ENCODE data around the gene DGKK. TPM values are rescaled to one million over a fixed set of nuclear protein-coding genes. Genes with fewer than 3 reads are reported as not detected.

Gene DGKK, protein sequence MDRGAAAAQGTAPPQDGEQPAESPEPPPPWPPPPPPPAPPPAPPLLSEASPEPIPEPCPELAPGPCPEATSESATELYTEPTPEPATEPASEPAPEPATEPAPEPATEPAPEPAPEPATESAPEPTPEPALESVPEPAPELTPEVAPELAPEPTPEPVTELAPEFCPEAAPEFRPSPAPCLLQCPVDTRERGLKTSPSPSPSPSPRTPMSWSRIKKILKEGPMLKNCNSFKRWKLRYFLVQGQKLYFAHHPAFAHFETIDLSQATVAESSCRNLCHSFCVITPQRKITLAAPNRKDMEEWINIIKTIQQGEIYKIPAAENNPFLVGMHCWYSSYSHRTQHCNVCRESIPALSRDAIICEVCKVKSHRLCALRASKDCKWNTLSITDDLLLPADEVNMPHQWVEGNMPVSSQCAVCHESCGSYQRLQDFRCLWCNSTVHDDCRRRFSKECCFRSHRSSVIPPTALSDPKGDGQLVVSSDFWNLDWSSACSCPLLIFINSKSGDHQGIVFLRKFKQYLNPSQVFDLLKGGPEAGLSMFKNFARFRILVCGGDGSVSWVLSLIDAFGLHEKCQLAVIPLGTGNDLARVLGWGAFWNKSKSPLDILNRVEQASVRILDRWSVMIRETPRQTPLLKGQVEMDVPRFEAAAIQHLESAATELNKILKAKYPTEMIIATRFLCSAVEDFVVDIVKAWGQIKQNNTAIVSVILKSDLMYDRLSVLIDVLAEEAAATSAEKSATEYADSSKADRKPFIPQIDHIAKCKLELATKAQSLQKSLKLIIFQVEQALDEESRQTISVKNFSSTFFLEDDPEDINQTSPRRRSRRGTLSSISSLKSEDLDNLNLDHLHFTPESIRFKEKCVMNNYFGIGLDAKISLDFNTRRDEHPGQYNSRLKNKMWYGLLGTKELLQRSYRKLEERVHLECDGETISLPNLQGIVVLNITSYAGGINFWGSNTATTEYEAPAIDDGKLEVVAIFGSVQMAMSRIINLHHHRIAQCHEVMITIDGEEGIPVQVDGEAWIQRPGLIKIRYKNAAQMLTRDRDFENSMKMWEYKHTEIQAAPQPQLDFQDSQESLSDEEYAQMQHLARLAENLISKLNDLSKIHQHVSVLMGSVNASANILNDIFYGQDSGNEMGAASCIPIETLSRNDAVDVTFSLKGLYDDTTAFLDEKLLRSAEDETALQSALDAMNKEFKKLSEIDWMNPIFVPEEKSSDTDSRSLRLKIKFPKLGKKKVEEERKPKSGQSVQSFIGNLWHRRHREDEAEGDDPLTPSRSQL
- total RNA-seq (1 to 10 TPM in 1 of 2 donors, not detected in 1; 2.9 TPM), polyA plus RNA-seq (not detected)

DNA sequence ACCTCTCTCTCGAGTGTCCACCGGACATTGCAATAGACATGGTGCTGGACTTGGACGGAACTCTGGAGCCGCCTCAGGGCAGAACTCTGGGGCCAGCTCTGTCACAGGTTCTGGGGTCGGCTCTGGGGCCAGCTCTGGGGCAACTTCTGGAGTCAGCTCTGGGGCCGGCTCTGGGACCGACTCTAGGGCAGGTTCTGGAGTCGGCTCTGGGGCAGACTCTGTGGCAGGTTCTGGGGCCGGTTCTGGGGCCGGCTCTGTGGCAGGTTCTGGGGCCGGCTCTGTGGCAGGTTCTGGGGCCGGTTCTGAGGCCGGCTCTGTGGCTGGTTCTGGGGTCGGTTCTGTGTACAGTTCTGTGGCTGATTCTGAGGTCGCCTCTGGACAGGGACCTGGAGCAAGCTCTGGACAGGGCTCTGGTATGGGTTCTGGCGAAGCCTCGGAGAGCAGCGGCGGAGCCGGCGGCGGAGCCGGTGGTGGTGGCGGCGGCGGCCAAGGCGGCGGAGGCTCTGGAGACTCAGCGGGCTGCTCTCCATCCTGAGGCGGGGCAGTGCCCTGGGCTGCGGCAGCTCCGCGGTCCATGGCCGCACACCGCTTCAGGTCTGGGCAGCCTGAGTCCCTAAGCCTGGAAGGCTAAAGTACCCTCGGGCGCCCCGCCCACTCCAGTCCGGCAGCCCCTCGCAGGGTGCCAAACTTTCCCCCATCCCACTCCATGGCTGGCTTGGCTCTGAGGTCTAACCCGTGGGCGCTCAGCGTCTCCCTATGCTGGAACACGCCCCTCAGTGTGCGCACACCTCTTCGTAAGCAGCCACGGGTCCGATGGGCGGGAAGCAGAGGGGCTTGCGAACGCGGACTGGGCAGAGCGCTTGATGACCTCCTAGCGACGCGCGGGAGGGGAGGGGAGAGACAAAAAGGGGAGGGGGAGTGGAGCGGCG is at the start of gene DGKK:
TSS of gene DGKK (minus strand) at position 723 of the 929 bp plus-strand sequence. CDS start at position 576, 147 bp downstream.
- WGBS = 3% methylated on average over 59 of the region's 59 CpGs
- no peaks in the 10 kb centered on the region for H3K36me3 ChIP-seq (ENCODE audit: control insufficient read depth in 4 of 4, insufficient read depth in 3 of 4, low read depth in 1 of 4, low read length in 3 of 4)
- H3K27me3 ChIP-seq (ENCODE audit: control insufficient read depth in 4 of 4, insufficient read depth in 4 of 4, low read length in 3 of 4) = peaks cover 0 to 22% (median 2%) of the 10 kb centered on the region in 4 donors
- no peak within 1 kb of the TSS for H3K4me3 ChIP-seq (ENCODE audit: low read depth in 1 of 3, low read length in 3 of 3)
- peak; percentile 45 for DNase-seq (ENCODE audit: low spot score)
- H3K4me1 ChIP-seq (ENCODE audit: control insufficient read depth in 4 of 4, insufficient read depth in 4 of 4, low read length in 3 of 4) = peaks cover 0 to 8% (median 3%) of the 10 kb centered on the region in 4 donors
- H3K9me3 ChIP-seq (ENCODE audit: control insufficient read depth in 4 of 4, low read length in 3 of 4) = no peaks in the 10 kb centered on the region
- H3K27ac ChIP-seq (ENCODE audit: low read depth in 1 of 2, low read length in 2 of 2) = no peak within 1 kb of the TSS
- H3K9ac ChIP-seq (ENCODE audit: low read depth in 1 of 2, low read length in 2 of 2) = no peak within 1 kb of the TSS
- TF ChIP-seq FOXA2 (IDR thresholded peaks at IDR 0.05) = no peak
- TF ChIP-seq NR2F2 (IDR thresholded peaks at IDR 0.05) = no peak
- no peak for TF ChIP-seq HNF4G (IDR thresholded peaks at IDR 0.05)
- TF ChIP-seq, protein P1, sequence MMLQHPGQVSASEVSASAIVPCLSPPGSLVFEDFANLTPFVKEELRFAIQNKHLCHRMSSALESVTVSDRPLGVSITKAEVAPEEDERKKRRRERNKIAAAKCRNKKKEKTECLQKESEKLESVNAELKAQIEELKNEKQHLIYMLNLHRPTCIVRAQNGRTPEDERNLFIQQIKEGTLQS (IDR thresholded peaks at IDR 0.05) = no peak
- TF ChIP-seq RXRA (IDR thresholded peaks at IDR 0.05) = no peak
- no peak for TF ChIP-seq JUND (IDR thresholded peaks at IDR 0.05)
- no peak for TF ChIP-seq SP1 (IDR thresholded peaks at IDR 0.05)
- TF ChIP-seq RAD21 (IDR thresholded peaks at IDR 0.05) = no peak
- no peak for TF ChIP-seq EGR1 (IDR thresholded peaks at IDR 0.05; ENCODE audit: low read depth in 2 of 2)

DNA sequence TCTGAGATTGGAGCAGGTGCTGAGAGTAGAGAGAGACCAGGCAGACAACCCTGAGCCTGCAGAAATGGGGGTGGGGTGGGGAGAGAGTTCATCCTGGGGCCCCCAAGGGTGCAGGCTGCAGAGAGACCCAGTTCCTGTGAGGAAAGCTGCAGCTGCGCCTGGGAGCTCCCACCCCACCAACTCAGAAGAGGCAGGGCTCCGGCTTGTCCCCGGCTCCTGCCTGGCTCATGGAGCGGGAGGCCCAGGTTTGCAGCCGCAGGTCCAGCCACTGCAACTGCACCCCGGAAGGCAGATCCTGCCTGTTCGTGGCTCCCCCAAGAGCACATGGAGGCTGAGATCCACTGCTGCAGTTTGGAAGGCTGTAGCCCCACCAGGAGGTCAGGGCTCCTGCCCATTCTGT is 44.2 kb upstream of the DGKK start:
- TF ChIP-seq TAF1 (conservative IDR thresholded peaks at IDR 0.05) (no peak), FOXA2 (IDR thresholded peaks at IDR 0.05) (no peak), EGR1 (IDR thresholded peaks at IDR 0.05; ENCODE audit: low read depth in 2 of 2) (no peak)
- Histone ChIP-seq H3K36me3 (ENCODE audit: control insufficient read depth in 4 of 4, insufficient read depth in 3 of 4, low read depth in 1 of 4, low read length in 3 of 4) (no peaks in the 10 kb centered on the region), H3K27ac (ENCODE audit: low read depth in 1 of 2, low read length in 2 of 2) (no peak overlapping the region), H3K4me3 (ENCODE audit: low read depth in 1 of 3, low read length in 3 of 3) (no peak overlapping the region), H3K4me1 (ENCODE audit: control insufficient read depth in 4 of 4, insufficient read depth in 4 of 4, low read length in 3 of 4) (no peaks in the 10 kb centered on the region), H3K27me3 (ENCODE audit: control insufficient read depth in 4 of 4, insufficient read depth in 4 of 4, low read length in 3 of 4) (no peaks in the 10 kb centered on the region), H3K9ac (ENCODE audit: low read depth in 1 of 2, low read length in 2 of 2) (no peak overlapping the region), H3K9me3 (ENCODE audit: control insufficient read depth in 4 of 4, low read length in 3 of 4) (no peaks in the 10 kb centered on the region)
- 82% methylated on average over 7 of the region's 7 CpGs for WGBS
- no peak for DNase-seq (ENCODE audit: low spot score)

DNA sequence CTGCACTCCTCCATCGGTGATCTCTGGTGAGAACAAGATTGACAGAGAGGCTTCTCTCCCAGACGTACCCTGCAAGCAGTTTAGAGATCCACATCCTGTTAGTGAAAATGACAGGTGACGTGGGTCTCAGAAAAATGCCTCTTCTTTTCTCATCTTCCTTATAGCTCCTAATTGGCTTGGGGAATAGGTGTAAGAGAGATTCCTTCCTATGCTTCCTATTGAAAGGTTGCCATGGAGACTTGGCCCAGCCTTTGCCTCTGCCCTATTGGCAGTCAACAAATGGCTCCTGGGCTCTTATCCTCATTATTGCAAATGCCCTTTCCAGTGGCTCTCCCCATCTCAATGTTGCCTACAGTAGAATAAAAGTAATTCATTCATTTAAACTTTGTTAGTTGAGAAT is 26.5 kb upstream of the DGKK start:
- TF ChIP-seq, protein P2, sequence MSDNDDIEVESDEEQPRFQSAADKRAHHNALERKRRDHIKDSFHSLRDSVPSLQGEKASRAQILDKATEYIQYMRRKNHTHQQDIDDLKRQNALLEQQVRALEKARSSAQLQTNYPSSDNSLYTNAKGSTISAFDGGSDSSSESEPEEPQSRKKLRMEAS (IDR thresholded peaks at IDR 0.05) = no peak
- TF ChIP-seq FOXA2 (IDR thresholded peaks at IDR 0.05) (no peak), RAD21 (IDR thresholded peaks at IDR 0.05) (no peak), RXRA (IDR thresholded peaks at IDR 0.05) (no peak), SP1 (IDR thresholded peaks at IDR 0.05) (no peak), NR2F2 (IDR thresholded peaks at IDR 0.05) (no peak), GABPA (IDR thresholded peaks at IDR 0.05 in 1 of 2, conservative IDR thresholded peaks at IDR 0.05 in 1 of 2) (no peak), HNF4G (IDR thresholded peaks at IDR 0.05) (no peak), HNF4A (conservative IDR thresholded peaks at IDR 0.05) (no peak), EGR1 (IDR thresholded peaks at IDR 0.05; ENCODE audit: low read depth in 2 of 2) (no peak)
- TF ChIP-seq, protein P3, sequence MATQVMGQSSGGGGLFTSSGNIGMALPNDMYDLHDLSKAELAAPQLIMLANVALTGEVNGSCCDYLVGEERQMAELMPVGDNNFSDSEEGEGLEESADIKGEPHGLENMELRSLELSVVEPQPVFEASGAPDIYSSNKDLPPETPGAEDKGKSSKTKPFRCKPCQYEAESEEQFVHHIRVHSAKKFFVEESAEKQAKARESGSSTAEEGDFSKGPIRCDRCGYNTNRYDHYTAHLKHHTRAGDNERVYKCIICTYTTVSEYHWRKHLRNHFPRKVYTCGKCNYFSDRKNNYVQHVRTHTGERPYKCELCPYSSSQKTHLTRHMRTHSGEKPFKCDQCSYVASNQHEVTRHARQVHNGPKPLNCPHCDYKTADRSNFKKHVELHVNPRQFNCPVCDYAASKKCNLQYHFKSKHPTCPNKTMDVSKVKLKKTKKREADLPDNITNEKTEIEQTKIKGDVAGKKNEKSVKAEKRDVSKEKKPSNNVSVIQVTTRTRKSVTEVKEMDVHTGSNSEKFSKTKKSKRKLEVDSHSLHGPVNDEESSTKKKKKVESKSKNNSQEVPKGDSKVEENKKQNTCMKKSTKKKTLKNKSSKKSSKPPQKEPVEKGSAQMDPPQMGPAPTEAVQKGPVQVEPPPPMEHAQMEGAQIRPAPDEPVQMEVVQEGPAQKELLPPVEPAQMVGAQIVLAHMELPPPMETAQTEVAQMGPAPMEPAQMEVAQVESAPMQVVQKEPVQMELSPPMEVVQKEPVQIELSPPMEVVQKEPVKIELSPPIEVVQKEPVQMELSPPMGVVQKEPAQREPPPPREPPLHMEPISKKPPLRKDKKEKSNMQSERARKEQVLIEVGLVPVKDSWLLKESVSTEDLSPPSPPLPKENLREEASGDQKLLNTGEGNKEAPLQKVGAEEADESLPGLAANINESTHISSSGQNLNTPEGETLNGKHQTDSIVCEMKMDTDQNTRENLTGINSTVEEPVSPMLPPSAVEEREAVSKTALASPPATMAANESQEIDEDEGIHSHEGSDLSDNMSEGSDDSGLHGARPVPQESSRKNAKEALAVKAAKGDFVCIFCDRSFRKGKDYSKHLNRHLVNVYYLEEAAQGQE (IDR thresholded peaks at IDR 0.05) = no peak
- TF ChIP-seq, protein P4, sequence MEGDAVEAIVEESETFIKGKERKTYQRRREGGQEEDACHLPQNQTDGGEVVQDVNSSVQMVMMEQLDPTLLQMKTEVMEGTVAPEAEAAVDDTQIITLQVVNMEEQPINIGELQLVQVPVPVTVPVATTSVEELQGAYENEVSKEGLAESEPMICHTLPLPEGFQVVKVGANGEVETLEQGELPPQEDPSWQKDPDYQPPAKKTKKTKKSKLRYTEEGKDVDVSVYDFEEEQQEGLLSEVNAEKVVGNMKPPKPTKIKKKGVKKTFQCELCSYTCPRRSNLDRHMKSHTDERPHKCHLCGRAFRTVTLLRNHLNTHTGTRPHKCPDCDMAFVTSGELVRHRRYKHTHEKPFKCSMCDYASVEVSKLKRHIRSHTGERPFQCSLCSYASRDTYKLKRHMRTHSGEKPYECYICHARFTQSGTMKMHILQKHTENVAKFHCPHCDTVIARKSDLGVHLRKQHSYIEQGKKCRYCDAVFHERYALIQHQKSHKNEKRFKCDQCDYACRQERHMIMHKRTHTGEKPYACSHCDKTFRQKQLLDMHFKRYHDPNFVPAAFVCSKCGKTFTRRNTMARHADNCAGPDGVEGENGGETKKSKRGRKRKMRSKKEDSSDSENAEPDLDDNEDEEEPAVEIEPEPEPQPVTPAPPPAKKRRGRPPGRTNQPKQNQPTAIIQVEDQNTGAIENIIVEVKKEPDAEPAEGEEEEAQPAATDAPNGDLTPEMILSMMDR (IDR thresholded peaks at IDR 0.05; ENCODE audit: low read depth, low read length, missing input control) = no peak
- 84% methylated on average over 3 of the region's 3 CpGs for WGBS
- no peaks in the 10 kb centered on the region for H3K4me1 ChIP-seq (ENCODE audit: control insufficient read depth in 4 of 4, insufficient read depth in 4 of 4, low read length in 3 of 4)
- no peaks in the 10 kb centered on the region for H3K36me3 ChIP-seq (ENCODE audit: control insufficient read depth in 4 of 4, insufficient read depth in 3 of 4, low read depth in 1 of 4, low read length in 3 of 4)
- DNase-seq (ENCODE audit: low spot score) = no peak
- no peaks in the 10 kb centered on the region for H3K9me3 ChIP-seq (ENCODE audit: control insufficient read depth in 4 of 4, low read length in 3 of 4)
- no peak overlapping the region for H3K9ac ChIP-seq (ENCODE audit: low read depth in 1 of 2, low read length in 2 of 2)
- H3K4me3 ChIP-seq (ENCODE audit: low read depth in 1 of 3, low read length in 3 of 3) = no peak overlapping the region
- peaks cover 0 to 7% (median 0%) of the 10 kb centered on the region in 4 donors for H3K27me3 ChIP-seq (ENCODE audit: control insufficient read depth in 4 of 4, insufficient read depth in 4 of 4, low read length in 3 of 4)
- no peak overlapping the region for H3K27ac ChIP-seq (ENCODE audit: low read depth in 1 of 2, low read length in 2 of 2)

Measured in liver (tissue), 9 donors.